HEK293T (cell line): ENCODE results near the gene BTN1A1.

ENCODE experiments used
- CTCF ChIA-PET: fragments of 350-600 bp; formaldehyde crosslinking; extraction: SDS; loops from one replicate; lab custom pipeline; 2021; ENCODE audit warnings: antibody characterized with exemption, inconsistent platforms; lab: Yijun Ruan, JAX
- POLR2A ChIA-PET: fragments of 350-600 bp; formaldehyde crosslinking; extraction: SDS; loops from one replicate; lab custom pipeline; 2020; ENCODE audit warnings: antibody characterized with exemption, inconsistent platforms; lab: Yijun Ruan, JAX
- DNase-seq: peaks from one replicate; pipeline ENCODE4 v3.0.0; 2012; ENCODE audit warnings: mixed read lengths; ENCODE audit errors: extremely low spot score
- ARNT ChIP-seq: fragments of 450-650 bp; IDR thresholded peaks from 2 replicates; pipeline ENCODE4 v1.6.1; 2017; ENCODE audit warnings: mild to moderate bottlenecking
- BHLHE40 ChIP-seq: fragments of 450-650 bp; IDR thresholded peaks from 2 replicates; pipeline ENCODE4 v1.6.1; 2016; ENCODE audit warnings: mild to moderate bottlenecking, moderate library complexity, borderline replicate concordance
- CTBP1 ChIP-seq: fragments of 450-650 bp; IDR thresholded peaks from 2 replicates; pipeline ENCODE4 v1.6.1; 2016; ENCODE audit warnings: borderline replicate concordance
- ELF4 ChIP-seq: fragments of 450-650 bp; IDR thresholded peaks from 2 replicates; pipeline ENCODE4 v1.6.1; 2017; ENCODE audit warnings: antibody characterized with exemption
- FOXA1 ChIP-seq: fragments of 450-650 bp; IDR thresholded peaks from 2 replicates; pipeline ENCODE4 v1.6.1; 2016; ENCODE audit warnings: mild to moderate bottlenecking
- FOXK2 ChIP-seq: fragments of 450-650 bp; IDR thresholded peaks from 2 replicates; pipeline ENCODE4 v1.6.1; 2016; ENCODE audit warnings: mild to moderate bottlenecking
- FOXM1 ChIP-seq: fragments of 450-650 bp; IDR thresholded peaks from 2 replicates; pipeline ENCODE4 v1.6.1; 2017; ENCODE audit warnings: mild to moderate bottlenecking, borderline replicate concordance
- HDGF ChIP-seq: fragments of 450-650 bp; IDR thresholded peaks from 2 replicates; pipeline ENCODE4 v1.6.1; 2017; ENCODE audit warnings: antibody characterized with exemption, borderline replicate concordance
- L3MBTL2 ChIP-seq: fragments of 450-650 bp; conservative IDR thresholded peaks from 2 replicates; pipeline ENCODE4 v1.6.1; 2016; ENCODE audit warnings: mild to moderate bottlenecking
- LEF1 ChIP-seq: fragments of 450-650 bp; IDR thresholded peaks from 2 replicates; pipeline ENCODE4 v1.6.1; 2017; ENCODE audit warnings: mild to moderate bottlenecking, borderline replicate concordance
- NFRKB ChIP-seq: fragments of 450-650 bp; IDR thresholded peaks from 2 replicates; pipeline ENCODE4 v1.6.1; 2016; ENCODE audit warnings: mild to moderate bottlenecking, moderate library complexity
- SP1 ChIP-seq: fragments of 450-650 bp; IDR thresholded peaks from 2 replicates; pipeline ENCODE4 v1.6.1; 2017
- SUZ12 ChIP-seq: fragments of 450-650 bp; IDR thresholded peaks from 2 replicates; pipeline ENCODE4 v1.6.1; 2016; ENCODE audit warnings: mild to moderate bottlenecking
- TARDBP ChIP-seq: fragments of 450-650 bp; IDR thresholded peaks from 2 replicates; pipeline ENCODE4 v1.6.1; 2016
- ZNF384 ChIP-seq: fragments of 450-650 bp; IDR thresholded peaks from 2 replicates; pipeline ENCODE4 v1.6.1; 2016
- TF ChIP-seq, protein P1 (sequence below): fragments of 450-650 bp; IDR thresholded peaks from 2 replicates; pipeline ENCODE4 v1.6.1; 2016

BTN1A1 gene

GRCh38 chr6:26524722-26525370 lies 24.7 kb downstream of the BTN1A1 start:
- ChIA-PET POLR2A (no interaction called here), CTCF (no interaction called here)
- DNase-seq: no peak
- TF ChIP-seq ZNF384 (no peak), FOXA1 (no peak), ELF4 (no peak), L3MBTL2 (no peak), HDGF (no peak), TARDBP (no peak), NFRKB (no peak), BHLHE40 (no peak), SUZ12 (no peak), LEF1 (no peak), SP1 (no peak), FOXM1 (no peak), CTBP1 (no peak), FOXK2 (no peak), ARNT (no peak)
- TF ChIP-seq, protein P1, sequence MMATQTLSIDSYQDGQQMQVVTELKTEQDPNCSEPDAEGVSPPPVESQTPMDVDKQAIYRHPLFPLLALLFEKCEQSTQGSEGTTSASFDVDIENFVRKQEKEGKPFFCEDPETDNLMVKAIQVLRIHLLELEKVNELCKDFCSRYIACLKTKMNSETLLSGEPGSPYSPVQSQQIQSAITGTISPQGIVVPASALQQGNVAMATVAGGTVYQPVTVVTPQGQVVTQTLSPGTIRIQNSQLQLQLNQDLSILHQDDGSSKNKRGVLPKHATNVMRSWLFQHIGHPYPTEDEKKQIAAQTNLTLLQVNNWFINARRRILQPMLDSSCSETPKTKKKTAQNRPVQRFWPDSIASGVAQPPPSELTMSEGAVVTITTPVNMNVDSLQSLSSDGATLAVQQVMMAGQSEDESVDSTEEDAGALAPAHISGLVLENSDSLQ: no peak

DNA sequence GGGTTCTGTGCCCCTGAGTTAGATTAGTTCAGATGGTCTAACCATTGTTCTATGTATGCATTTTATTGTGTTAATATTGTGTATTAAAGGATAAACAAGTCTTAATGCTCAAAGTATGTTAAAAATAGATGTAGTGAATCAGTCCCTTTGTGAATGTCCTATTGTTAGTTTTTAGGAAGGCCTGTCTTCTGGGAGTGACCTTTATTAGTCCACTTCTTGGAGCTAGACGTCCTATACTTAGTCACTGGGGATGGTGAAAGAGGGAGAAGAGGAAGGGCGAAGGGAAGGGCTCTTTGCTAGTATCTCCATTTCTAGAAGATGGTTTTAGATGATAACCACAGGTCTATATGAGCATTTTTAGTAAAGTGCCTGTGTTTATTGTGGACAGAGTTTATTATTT lies 25.7 kb downstream of the BTN1A1 start:
- no peak for DNase-seq

DNA sequence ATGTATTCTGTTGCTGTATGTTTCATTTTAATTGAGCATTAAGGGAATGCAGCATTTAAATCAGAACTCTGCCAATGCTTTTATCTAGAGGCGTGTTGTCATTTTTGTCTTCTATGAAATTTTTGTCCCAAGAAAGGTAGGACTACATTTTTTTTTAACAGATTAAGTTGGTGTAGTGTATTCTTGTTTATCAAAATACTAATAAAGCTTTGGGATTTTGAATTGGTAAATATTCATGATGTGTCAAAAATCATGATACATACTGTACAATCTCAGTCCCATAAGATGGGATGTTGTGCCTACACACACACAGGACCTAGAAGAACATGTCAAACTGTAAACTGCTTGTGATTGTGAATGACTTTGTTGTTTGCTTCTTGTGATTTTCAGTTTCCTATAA lies 26.8 kb downstream of the BTN1A1 start:
- no peak for DNase-seq
- ChIA-PET CTCF (interaction anchor here (0.7 kb wide), 1 partner anchor 186 kb away, joined by 4 read pairs; no protein-coding TSS in a partner anchor), POLR2A (interaction anchor here (1.2 kb wide), 1 partner anchor 10 kb away, joined by 8 read pairs; no protein-coding TSS in a partner anchor)
- TF ChIP-seq TARDBP (no peak), FOXM1 (no peak), LEF1 (no peak), ELF4 (no peak), CTBP1 (no peak), FOXK2 (no peak), ARNT (no peak), SUZ12 (no peak), SP1 (no peak)
- TF ChIP-seq, protein P1: no peak

More for the DNA sequence above, 25.7 kb downstream of the BTN1A1 start:
- no peak for TF ChIP-seq FOXM1
- no peak for TF ChIP-seq ARNT
- no peak for TF ChIP-seq TARDBP
- TF ChIP-seq ELF4: no peak
- no peak for TF ChIP-seq FOXA1
- TF ChIP-seq NFRKB: no peak
- TF ChIP-seq L3MBTL2: no peak
- TF ChIP-seq LEF1: no peak
- TF ChIP-seq, protein P1: no peak
- TF ChIP-seq SP1: no peak
- TF ChIP-seq HDGF: no peak
- TF ChIP-seq SUZ12: no peak
- TF ChIP-seq CTBP1: no peak
- TF ChIP-seq BHLHE40: no peak
- no peak for TF ChIP-seq ZNF384
- TF ChIP-seq FOXK2: no peak
- ChIA-PET CTCF (no interaction called here), POLR2A (interaction anchor here (1.2 kb wide), 1 partner anchor 11 kb away, joined by 8 read pairs; no protein-coding TSS in a partner anchor)

DNA sequence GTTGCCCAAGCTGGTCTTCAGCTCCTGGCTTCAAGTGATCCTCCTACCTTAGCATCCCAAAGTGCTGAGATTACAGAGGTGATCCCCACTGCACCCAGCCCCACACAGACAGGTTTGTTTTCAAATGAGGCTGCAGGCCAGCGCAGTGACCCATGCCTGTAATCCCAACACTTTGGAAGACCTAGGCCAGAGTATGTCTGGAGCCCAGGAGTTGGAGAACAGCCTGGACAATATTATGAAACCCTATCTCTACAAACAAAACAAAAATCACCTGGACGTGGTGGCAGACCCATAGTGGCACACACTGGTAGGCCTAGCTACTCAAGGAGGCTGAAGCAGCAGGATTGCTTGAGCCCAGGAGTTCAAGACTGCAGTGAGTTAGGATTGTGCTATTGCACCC lies 30.1 kb downstream of the BTN1A1 start:
- ChIA-PET CTCF (no interaction called here), POLR2A (interaction anchor here (1.1 kb wide), 1 partner anchor 8 kb away, joined by 3 read pairs; no protein-coding TSS in a partner anchor)
- DNase-seq: no peak
- no peak for TF ChIP-seq HDGF
- TF ChIP-seq FOXA1: no peak
- no peak for TF ChIP-seq ELF4
- no peak for TF ChIP-seq SUZ12
- TF ChIP-seq BHLHE40: no peak
- no peak for TF ChIP-seq L3MBTL2
- no peak for TF ChIP-seq TARDBP
- no peak for TF ChIP-seq FOXK2
- TF ChIP-seq CTBP1: no peak
- no peak for TF ChIP-seq SP1
- TF ChIP-seq FOXM1: no peak
- TF ChIP-seq, protein P1: no peak
- no peak for TF ChIP-seq LEF1
- TF ChIP-seq ARNT: no peak
- no peak for TF ChIP-seq NFRKB

DNA sequence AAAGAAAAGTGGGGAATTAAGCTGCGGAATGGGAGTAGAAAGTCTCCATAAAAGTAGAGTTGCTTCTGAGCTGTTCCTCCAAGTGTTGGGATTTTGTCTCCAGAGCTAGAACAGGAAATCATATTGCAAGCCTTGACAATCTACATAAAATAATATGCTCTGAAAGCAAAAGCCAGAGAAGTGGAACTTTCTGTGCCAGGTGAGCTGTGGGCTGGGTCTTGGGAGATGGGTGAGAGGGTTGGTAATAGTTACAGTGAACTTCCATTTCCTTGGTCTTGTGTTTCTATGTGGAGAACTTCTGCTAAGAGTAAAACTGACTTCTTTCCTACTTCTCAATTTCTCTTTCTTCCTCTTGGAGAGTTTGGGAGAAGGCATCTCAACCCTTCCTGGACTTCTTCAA lies 31.8 kb downstream of the BTN1A1 start:
- DNase-seq: no peak
- CTCF ChIA-PET: interaction anchor here (0.6 kb wide), 1 partner anchor 192 kb away, joined by 3 read pairs; no protein-coding TSS in a partner anchor
- POLR2A ChIA-PET: no interaction called here
- no peak for TF ChIP-seq ZNF384
- no peak for TF ChIP-seq TARDBP
- TF ChIP-seq FOXA1: no peak
- no peak for TF ChIP-seq SUZ12
- no peak for TF ChIP-seq BHLHE40
- no peak for TF ChIP-seq FOXM1
- no peak for TF ChIP-seq NFRKB
- no peak for TF ChIP-seq ARNT
- TF ChIP-seq, protein P1: no peak
- no peak for TF ChIP-seq HDGF
